Measurements from ENCODE around the gene SHROOM4. TPM values are rescaled to one million over a fixed set of nuclear protein-coding genes. Genes with fewer than 3 reads are reported as not detected.

The SHROOM4 gene
- total and polyA plus RNA-seq, 9 of the 15 experiments (the other 6 are each of a cell fraction or from before 2014, with no cell fraction given), result not detected

DNA sequence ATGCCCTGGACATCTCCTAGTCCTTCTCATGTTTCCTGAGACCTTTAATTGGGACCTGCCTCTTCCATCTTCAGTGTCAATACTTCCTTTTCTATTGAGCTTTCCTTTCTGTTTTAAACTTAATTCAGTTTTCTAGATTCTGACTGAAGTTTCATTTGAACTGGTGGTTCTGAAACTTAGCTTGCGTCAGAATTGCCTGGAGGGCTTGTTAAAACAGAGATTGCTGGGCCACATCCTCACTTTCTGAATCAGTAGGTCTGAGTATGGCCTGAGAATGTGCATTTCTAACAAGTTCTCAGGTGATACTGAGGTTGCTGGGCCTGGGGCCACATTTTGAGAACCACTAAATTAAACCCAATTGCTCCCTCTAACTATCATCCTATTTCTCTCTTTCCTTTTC, 191.2 kb downstream of the SHROOM4 start:
- WGBS (ENCODE audit: insufficient coverage, low coverage, missing lambda C conversion rate), result 11% methylated on average over 1 of the region's 1 CpG
- ATAC-seq (no peak), FAIRE-seq (no peak), DNase-seq (ENCODE audit: extremely low read depth in 1 of 4, low spot score in 3 of 4) (no peak)
- no TSS peak for BruUV-seq (replicated peaks)
- no peak overlapping the region for H2AFZ ChIP-seq (ENCODE audit: low read depth, low read length)
- no peaks in the 10 kb centered on the region for H3K36me3 ChIP-seq (ENCODE audit: control insufficient read depth, insufficient read depth, low read length)
- no peak overlapping the region for H3K4me2 ChIP-seq (ENCODE audit: insufficient read depth, low read length)
- intact Hi-C loops (cut with micrococcal nuclease), result no loop called here
- no peaks in the 10 kb centered on the region for H3K9me1 ChIP-seq (ENCODE audit: control insufficient read depth, insufficient read depth, low read length)
- H3K27me3 ChIP-seq (ENCODE audit: control insufficient read depth in 2 of 2, insufficient read depth in 2 of 2, low read length in 2 of 2), result no peaks in the 10 kb centered on the region; a peak in 1 of 5 replicates
- H3K79me2 ChIP-seq (ENCODE audit: control insufficient read depth, insufficient read depth, low read length), result no peaks in the 10 kb centered on the region
- ChIA-PET POLR2A (no interaction called here), CTCF (ENCODE audit: low intra/inter-chr PET ratio) (no interaction called here)
- TF ChIP-seq TSC22D4 (tag; IDR thresholded peaks at IDR 0.05) (no peak), MTA3 (IDR thresholded peaks at IDR 0.05; ENCODE audit: borderline replicate concordance) (no peak), NFATC3 (IDR thresholded peaks at IDR 0.05) (no peak), SREBF1 (IDR thresholded peaks at IDR 0.05; ENCODE audit: borderline replicate concordance, low read depth, low read length) (no peak), MXD1 (CRISPR knock-in tag; IDR thresholded peaks at IDR 0.05; ENCODE audit: borderline replicate concordance, poor library complexity, severe bottlenecking) (no peak), CTBP1 (IDR thresholded peaks at IDR 0.05; ENCODE audit: borderline replicate concordance) (no peak), ZBTB49 (CRISPR knock-in tag; IDR thresholded peaks at IDR 0.05; ENCODE audit: borderline replicate concordance) (no peak), FOXM1 (IDR thresholded peaks at IDR 0.05; ENCODE audit: low read depth) (no peak), FOXM1 (CRISPR knock-in tag; IDR thresholded peaks at IDR 0.05; ENCODE audit: low read depth) (no peak)
- TF ChIP-seq, protein P1, sequence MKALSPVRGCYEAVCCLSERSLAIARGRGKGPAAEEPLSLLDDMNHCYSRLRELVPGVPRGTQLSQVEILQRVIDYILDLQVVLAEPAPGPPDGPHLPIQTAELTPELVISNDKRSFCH (CRISPR knock-in tag; IDR thresholded peaks at IDR 0.05), result no peak
- TF ChIP-seq, protein P1 (tag; IDR thresholded peaks at IDR 0.05), result no peak
- H3K4me3 ChIP-seq, result no peak overlapping the region
- no peak overlapping the region for H3K9ac ChIP-seq (ENCODE audit: insufficient read depth in 1 of 2, low read depth in 2 of 2, low read length in 2 of 2)
- no peak overlapping the region for H3K27ac ChIP-seq (ENCODE audit: extremely low read depth, low read depth, low read length)
- no peaks in the 10 kb centered on the region for H4K20me1 ChIP-seq (replicated peaks; ENCODE audit: control insufficient read depth, insufficient read depth, low read length)
- in situ Hi-C loops (cut with MboI), result no loop called here
- no peaks in the 10 kb centered on the region for H3K4me1 ChIP-seq (replicated peaks in 1 of 2; ENCODE audit: control insufficient read depth in 2 of 2, insufficient read depth in 2 of 2, low read length in 2 of 2)
- no peaks in the 10 kb centered on the region for H3K9me3 ChIP-seq (replicated peaks; ENCODE audit: control insufficient read depth, insufficient read depth, low read depth, low read length)

All from K562 (cell line).